ENCODE results near the gene ZFP62.

The ZFP62 gene

DNA sequence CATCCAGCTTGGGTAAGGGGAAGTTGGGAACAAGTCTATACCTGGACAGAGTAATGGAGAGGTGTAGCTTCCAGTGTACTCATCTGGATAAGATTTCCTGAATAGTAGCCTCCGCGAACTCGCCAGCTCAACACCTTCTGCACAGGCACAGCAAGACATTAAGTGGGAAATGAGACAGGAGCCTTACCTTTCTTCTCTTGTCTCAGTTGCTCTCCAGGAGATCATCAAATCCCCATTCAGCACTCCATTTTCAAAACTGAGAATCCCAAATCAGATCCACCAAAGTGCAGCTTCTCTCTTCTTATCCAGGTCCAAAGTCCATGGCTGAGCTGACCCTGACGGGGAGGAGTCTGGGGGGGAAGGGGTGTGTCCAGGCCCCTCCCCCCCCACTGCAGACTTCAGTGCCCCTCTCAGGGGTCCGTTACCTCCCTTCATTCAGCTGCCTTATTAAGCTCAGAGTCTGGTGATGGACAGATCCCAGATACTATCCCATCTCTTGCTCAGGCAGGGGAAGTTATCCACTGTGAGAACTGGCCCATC, 52.5 kb downstream of the ZFP62 start:
- DNase-seq, result no peak

- no peak for DNase-seq
Measured at GRCh38 chr5:180807654-180808414, 53.2 kb downstream of the ZFP62 start.

DNA sequence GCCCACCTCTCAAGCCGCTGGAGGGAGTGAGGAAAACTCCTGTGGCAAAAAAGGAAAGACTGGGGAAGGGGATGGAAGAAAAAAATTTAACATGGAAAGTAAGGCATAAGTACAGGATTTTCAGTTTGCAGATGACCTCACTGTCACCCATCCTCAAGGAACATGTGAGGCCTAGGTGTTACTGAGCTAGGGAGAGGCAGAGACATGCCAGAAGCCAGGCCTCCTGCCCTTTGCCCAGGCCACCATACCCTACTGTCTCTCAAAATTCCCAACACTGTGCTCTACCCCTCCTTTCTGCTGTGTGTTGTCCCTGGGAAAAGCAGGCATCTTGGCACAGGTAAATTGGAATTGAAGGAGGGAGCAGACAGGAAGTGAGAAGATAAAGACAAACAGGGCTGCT, 54.0 kb downstream of the ZFP62 start:
- DNase-seq, result no peak

DNA sequence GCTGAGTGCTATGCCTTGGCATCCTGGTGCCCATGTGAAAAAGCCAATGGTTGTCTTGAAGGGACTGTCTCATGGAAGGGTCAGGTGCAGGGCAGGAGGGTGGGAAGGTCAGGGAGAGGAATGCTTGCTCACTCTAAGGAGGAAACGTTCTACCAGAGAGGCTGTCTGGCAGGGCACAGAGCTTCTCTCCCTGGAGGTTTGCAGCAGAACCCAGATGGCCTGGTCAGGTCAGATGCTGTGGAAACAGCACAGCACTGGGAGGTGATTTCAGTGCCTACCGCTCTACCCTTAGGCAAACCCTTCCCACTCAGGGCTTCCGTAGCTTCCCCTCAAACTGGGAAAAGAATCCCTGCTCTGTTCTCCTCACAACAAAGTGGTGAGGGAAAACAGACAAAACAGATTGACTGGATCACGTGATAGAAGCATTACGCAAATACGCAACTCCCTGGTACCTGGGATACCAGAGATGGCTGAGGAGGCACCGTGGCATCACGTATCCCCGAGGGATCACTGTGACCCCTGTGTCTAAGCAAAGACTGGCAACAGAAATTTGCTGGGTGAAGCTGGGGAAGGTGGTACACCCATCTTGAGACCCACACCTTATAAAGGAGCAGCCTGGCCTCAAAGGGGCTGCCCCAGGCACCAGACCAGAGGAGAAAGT, 54.6 kb downstream of the ZFP62 start:
- DNase-seq, result no peak

DNA sequence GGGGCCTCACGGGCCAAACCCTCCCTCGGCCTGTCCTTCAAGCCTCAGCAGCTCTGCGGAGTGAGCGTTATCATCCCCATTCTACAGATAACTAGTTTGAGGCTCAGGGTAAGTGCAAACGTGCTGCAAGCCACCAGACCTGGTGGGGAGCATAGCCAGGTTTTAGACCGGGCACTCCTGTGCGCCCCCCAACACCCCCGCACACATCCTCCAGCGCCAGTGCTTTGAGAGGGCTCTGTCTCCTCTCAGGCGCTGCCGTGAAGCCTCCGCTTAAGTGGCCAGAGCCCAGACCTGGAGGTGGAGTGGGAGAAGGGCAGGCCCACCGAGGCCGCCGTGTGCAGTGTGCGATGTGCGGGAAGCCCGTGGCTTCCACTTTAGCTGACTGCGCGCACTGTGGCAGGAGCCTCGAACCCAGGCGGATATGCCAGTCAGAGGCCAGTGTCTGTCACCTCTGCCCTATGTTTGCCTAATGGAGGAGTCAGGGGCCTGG, 56.9 kb downstream of the ZFP62 start:
- no peak for DNase-seq

- DNase-seq, result no peak
Measured at GRCh38 chr5:180803181-180804128, 57.6 kb downstream of the ZFP62 start.

GRCh38 chr5:180802325-180803180, 58.5 kb downstream of the ZFP62 start, which contains the start of gene MGAT1:
Gene MGAT1, minus strand, starts transcription at chr5:180802806. Its CDS starts 9,835 bp downstream, at chr5:180792971.
- DNase-seq, result peak; percentile 7

DNA sequence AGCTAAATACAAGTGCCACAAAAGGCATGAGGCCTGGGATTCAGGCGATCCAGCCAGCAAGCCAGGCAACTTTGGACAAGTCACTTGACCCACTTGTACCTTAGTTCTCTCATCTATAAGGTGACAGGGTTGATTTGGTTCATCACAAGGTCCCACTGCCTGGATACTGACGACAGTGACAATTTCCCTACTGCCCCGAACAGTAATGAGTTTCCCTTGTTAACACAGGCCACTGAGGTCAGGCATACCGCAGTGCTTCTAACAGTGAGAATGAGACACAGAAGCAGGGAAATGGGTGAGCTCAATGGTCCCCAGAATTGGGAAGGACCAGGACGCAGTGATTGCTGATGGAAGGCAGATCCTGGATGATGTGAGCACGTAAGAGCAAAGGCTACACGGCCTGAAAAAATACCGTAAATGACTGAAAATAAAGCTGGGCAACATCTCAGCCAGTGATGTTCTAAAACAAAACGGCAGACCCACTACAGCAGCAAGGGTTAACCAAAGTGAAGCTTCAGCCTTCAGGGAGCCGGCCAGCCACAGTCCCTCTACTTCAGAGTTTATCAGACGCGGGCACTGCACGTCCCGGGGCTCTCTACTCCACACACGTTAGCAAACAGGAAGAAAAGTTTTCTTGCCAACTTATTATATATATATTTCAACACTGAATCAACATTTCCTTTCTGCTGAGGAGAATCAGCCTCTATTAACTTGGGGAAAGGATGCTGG, 59.3 kb downstream of the ZFP62 start:
- no peak for DNase-seq

GRCh38 chr5:180799902-180800801, 60.9 kb downstream of the ZFP62 start:
- no peak for DNase-seq

DNA sequence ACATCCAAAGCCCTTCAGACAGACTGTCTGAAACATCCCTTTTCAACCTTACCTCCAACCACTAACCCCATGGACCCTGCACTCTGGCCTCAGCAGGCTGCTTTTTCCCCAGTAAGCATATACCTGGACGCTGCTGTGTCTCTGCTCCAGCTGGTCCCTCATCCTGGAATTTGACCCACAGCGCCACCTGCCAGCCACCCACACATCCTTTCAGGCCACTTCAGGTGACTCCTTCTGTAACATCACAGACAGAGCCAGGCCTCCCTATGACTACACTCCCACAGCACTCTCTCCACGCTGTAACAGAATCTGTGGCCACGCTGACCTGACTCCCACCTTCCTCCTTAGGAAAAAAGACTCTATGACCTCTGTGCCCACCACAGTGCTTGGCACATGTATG, 61.9 kb downstream of the ZFP62 start:
- no peak for DNase-seq

GRCh38 chr5:180798193-180798592, 62.9 kb downstream of the ZFP62 start:
- DNase-seq, result no peak
